GM12873 (cell line): Measurements from ENCODE around the gene MLKL.

Experiments
- CTCF ChIP-seq: IDR thresholded peaks from 2 replicates; pipeline ENCODE4 v1.5.1; 2012; ENCODE audit warnings: low read depth, mild to moderate bottlenecking, moderate library complexity, low read length, control low read depth; ENCODE audit not compliant: insufficient read depth; ENCODE audit errors: missing control alignments

MLKL gene

GRCh38 chr16:74637742-74638453, 62.8 kb downstream of the MLKL start:
- TF ChIP-seq CTCF: no peak

- no peak for TF ChIP-seq CTCF
These were observed 65.4 kb downstream of the MLKL start for GRCh38 chr16:74635303-74635702.

DNA sequence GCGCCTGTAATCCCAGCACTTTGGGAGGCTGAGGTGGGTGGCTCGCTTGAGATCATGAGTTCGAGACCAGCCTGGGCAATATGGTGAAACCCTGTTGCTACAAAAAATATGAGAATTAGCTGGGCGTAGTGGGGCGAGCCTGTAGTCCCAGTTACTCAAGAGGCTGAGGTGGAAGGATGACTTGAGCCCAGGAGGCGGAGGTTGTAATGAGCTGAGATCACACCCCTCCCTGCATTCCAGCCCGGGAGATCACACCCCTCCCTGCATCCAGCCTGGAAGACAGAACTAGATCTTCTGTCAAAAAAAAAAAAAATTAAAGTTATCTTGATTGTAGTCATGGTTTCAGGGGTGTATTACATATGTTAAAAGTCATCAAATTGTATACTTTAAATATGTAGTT, 67.0 kb downstream of the MLKL start:
- no peak for TF ChIP-seq CTCF

DNA sequence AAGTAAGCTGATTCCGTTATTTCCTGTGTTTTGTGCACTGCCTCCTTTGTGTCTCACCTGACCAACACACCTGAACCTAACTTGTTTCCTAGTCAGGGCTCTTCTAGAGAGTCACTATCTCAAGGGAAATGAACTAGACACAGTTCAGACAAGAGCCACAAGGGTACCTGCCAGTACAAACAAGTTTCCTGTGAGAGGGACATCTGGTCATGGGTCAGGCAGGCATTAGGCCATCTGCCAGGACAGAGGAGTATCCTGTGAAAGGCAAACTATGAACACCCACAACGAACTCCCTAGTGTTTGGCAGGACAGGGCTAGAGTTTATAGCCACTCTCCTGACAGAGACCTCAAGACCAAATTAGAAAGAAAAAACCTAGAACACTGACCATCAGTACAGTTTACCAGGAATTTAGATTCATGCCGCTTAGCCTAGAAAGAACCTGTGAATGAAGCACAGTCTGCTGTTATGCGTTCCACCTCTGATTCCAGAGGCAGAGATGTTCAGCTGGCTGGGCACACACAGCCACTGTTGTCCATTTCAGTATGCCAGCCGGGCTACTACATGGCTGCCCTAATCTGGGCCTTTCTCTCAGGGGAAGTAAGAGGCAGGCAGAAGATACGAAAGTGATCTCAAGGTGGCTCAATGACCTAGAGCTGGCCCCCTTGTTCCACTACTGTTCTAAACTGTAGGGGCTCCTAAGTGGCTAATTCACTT, 73.0 kb downstream of the MLKL start:
- TF ChIP-seq CTCF: no peak

DNA sequence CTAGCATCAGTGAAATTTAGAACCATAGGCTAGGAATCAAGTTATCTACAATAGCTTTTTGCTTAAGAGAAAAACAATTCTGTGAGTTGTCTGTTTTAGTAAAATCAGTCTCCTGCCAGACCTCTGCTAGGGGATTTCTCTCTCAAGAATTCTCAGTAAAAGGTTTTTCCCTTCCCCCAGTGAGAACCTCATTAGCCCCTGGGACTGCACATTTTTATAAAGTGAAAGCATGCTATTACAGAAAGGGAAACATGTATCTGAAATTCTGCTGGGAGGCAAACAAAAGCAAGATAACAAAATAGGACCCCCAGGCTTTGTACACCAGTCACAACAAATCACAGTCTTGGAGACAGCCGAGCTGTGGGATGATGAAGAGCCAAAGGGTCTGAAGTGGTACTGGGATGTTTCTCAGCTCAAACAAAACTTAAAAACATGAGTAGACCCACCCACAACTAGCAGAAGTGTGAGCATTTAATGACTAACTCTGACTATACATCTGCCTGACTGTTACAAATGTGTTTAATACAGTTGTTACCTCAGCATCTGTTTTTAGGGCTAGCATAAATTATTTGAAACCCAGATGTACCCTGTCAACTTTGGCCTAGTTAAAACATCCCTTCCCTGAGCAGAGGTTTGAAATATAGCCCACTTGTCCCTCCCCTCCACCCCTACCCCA, 73.8 kb downstream of the MLKL start:
- no peak for TF ChIP-seq CTCF

GRCh38 chr16:74625500-74626350, 74.9 kb downstream of the MLKL start:
- TF ChIP-seq CTCF: no peak
